Dedifferentiated amniotic fluid mesenchymal stem cell (primary cell): ENCODE data around the gene AHNAK.
"Not testable (repeated sequence)": the region's sequence is repeated elsewhere in the genome, so short reads cannot be mapped to it uniquely, and the experiment has no call there.

Experiments
- DNase-seq: peaks from one replicate; pipeline ENCODE4 v3.0.0-alpha.2; 2016; ENCODE audit errors: extremely low spot score

AHNAK gene

GRCh38 chr11:62462508-62462892, 84.1 kb downstream of the AHNAK start:
- no peak for DNase-seq

GRCh38 chr11:62461740-62462507, 84.7 kb downstream of the AHNAK start:
- no peak for DNase-seq

- no peak for DNase-seq
Measured at GRCh38 chr11:62459080-62459479, 87.5 kb downstream of the AHNAK start.

- DNase-seq, result no peak
Measured at GRCh38 chr11:62458212-62459002, 88.2 kb downstream of the AHNAK start.

- no peak for DNase-seq
Measured at GRCh38 chr11:62457478-62457877, 89.1 kb downstream of the AHNAK start.

GRCh38 chr11:62456630-62457029, 90.0 kb downstream of the AHNAK start:
- DNase-seq, result no peak

- no peak for DNase-seq
Measured at GRCh38 chr11:62452839-62453468, 93.7 kb downstream of the AHNAK start.

GRCh38 chr11:62452261-62452660, 94.3 kb downstream of the AHNAK start:
- DNase-seq, result no peak

- DNase-seq, result no peak
Measured at GRCh38 chr11:62451241-62451621, 95.4 kb downstream of the AHNAK start.

- DNase-seq, result no peak
Measured at GRCh38 chr11:62450543-62451240, 95.9 kb downstream of the AHNAK start.

GRCh38 chr11:62449912-62450311, 96.7 kb downstream of the AHNAK start:
- not testable (repeated sequence) for DNase-seq

- DNase-seq, result no peak
Measured at GRCh38 chr11:62449451-62449851, 97.2 kb downstream of the AHNAK start.

- DNase-seq, result no peak
Measured at GRCh38 chr11:62446091-62446490, 100.5 kb downstream of the AHNAK start.

- DNase-seq, result peak; percentile 19
Measured at GRCh38 chr11:62445314-62445740, 101.3 kb downstream of the AHNAK start.

- no peak for DNase-seq
Measured at GRCh38 chr11:62444835-62445234, 101.8 kb downstream of the AHNAK start.

GRCh38 chr11:62444236-62444833, 102.3 kb downstream of the AHNAK start:
- no peak for DNase-seq

- no peak for DNase-seq
Measured at GRCh38 chr11:62443390-62444235, 103.0 kb downstream of the AHNAK start.

- DNase-seq, result peak; percentile 15
Measured at GRCh38 chr11:62439785-62440602, 106.6 kb downstream of the AHNAK start.

- DNase-seq, result no peak
Measured at GRCh38 chr11:62438641-62439040, 108.0 kb downstream of the AHNAK start.

GRCh38 chr11:62437616-62438015, 109.0 kb downstream of the AHNAK start:
- DNase-seq, result no peak
